ENCODE results near the gene TEX10.

GRCh38 chr9:100341889-100342288 lies 10.9 kb downstream of the TEX10 start:
- TF ChIP-seq CTCF (IDR thresholded peaks at IDR 0.05; ENCODE audit: poor library complexity, severe bottlenecking) = no peak
- TF ChIP-seq REST (IDR thresholded peaks at IDR 0.05; ENCODE audit: borderline replicate concordance) = no peak
- no peak for TF ChIP-seq POLR2AphosphoS5 (IDR thresholded peaks at IDR 0.05)
- no peak for TF ChIP-seq EZH2 (IDR thresholded peaks at IDR 0.05; ENCODE audit: borderline replicate concordance, insufficient read depth, low read length, poor library complexity, severe bottlenecking)
- no peak for TF ChIP-seq EP300 (conservative IDR thresholded peaks at IDR 0.05; ENCODE audit: poor library complexity, severe bottlenecking)
- no peak for TF ChIP-seq TAF1 (IDR thresholded peaks at IDR 0.05; ENCODE audit: low read depth)
- TF ChIP-seq SMC3 (conservative IDR thresholded peaks at IDR 0.05; ENCODE audit: poor library complexity) = no peak
- no peak for TF ChIP-seq RAD21 (conservative IDR thresholded peaks at IDR 0.05)
- no peak for TF ChIP-seq MXI1 (conservative IDR thresholded peaks at IDR 0.05; ENCODE audit: poor library complexity, severe bottlenecking)
